A549 treated with DMSO at 1 μM for 4 hours (cell line): Measurements from ENCODE around the gene PKNOX1. TPM values are rescaled to one million over a fixed set of nuclear protein-coding genes. Genes with fewer than 3 reads are reported as not detected.

Experiments used
- total RNA-seq: library from RNA; stranded (reverse); fragments of 200-300 nt; extraction: Qiagen RNA extraction; gene quantifications from 5 replicates; pipeline ENCODE4 v1.2.3, GENCODE V29; 2022; ENCODE audit warnings: low read depth

PKNOX1 gene
- 3.5 to 7.1 TPM (median 6.8 TPM) in 5 replicates for total RNA-seq

GRCh38 chr21:42973991-42974831 lies at the start of gene PKNOX1:
PKNOX1 (plus strand) TSS chr21:42974562; CDS start chr21:43004382, 29,820 bp downstream.

GRCh38 chr21:42925114-42925926 lies 49.0 kb upstream of the PKNOX1 start, which contains the start of gene ERVH48-1:
ERVH48-1 (minus strand) TSS chr21:42925630; CDS start chr21:42919006, 6,624 bp downstream.

GRCh38 chr21:43075170-43076022 lies 101.0 kb downstream of the PKNOX1 start, which contains the start of gene CBS:
CBS (minus strand) TSS chr21:43075835; CDS start chr21:43072193, 3,642 bp downstream.

Other genes starting within 250 kb of the PKNOX1 start
- 21.1 to 32.5 TPM (median 31.4 TPM) in 5 replicates for gene WDR4, start 95.0 kb upstream of the PKNOX1 start, total RNA-seq
- 18.7 to 22.9 TPM (median 21.4 TPM) in 5 replicates for gene NDUFV3, start 81.3 kb upstream of the PKNOX1 start, total RNA-seq
- gene ERVH48-1, start 48.9 kb upstream of the PKNOX1 start, total RNA-seq = not detected in 5 replicates
- 10.9 to 12.1 TPM (median 11.7 TPM) in 5 replicates for gene CBS, start 101.3 kb downstream of the PKNOX1 start, total RNA-seq
- 53.6 to 63.6 TPM (median 55.1 TPM) in 5 replicates for gene U2AF1, start 133.0 kb downstream of the PKNOX1 start, total RNA-seq
- gene CRYAA, start 194.4 kb downstream of the PKNOX1 start, total RNA-seq = not detected in 5 replicates